Measurements from ENCODE around the gene OR1J2. TPM values are rescaled to one million over a fixed set of nuclear protein-coding genes. Genes with fewer than 3 reads are reported as not detected.
"Not testable (repeated sequence)": the region's sequence is repeated elsewhere in the genome, so short reads cannot be mapped to it uniquely, and the experiment has no call there.

OR1J2 gene
- total RNA-seq, 1 experiment from 2014 or later = not detected

GRCh38 chr9:122526602-122527001, 16.0 kb downstream of the OR1J2 start (continued):
- TF ChIP-seq CTCF (IDR thresholded peaks at IDR 0.05) (no peak), ETV6 (CRISPR knock-in tag; IDR thresholded peaks at IDR 0.05) (no peak), MYBL2 (CRISPR knock-in tag; IDR thresholded peaks at IDR 0.05) (no peak), SMAD4 (CRISPR knock-in tag; IDR thresholded peaks at IDR 0.05) (no peak), E2F5 (CRISPR knock-in tag; IDR thresholded peaks at IDR 0.05) (no peak)

- ChIA-PET CTCF (no interaction called here), POLR2A (no interaction called here)
- no peaks in the 10 kb centered on the region for H3K4me1 Mint-ChIP-seq
- ATAC-seq = no peak
- H3K36me3 Mint-ChIP-seq = peaks cover 39% of the 10 kb centered on the region
- no peak for DNase-seq (ENCODE audit: low spot score)
- no peak for TF ChIP-seq ZNF512 (CRISPR knock-in tag; IDR thresholded peaks at IDR 0.05; ENCODE audit: borderline replicate concordance)
- no peak for TF ChIP-seq ATF2 (CRISPR knock-in tag; IDR thresholded peaks at IDR 0.05; ENCODE audit: borderline replicate concordance, low read depth)
- no peak for TF ChIP-seq AR (CRISPR knock-in tag; IDR thresholded peaks at IDR 0.05)
- TF ChIP-seq E2F1 (CRISPR knock-in tag; IDR thresholded peaks at IDR 0.05) = no peak
- no peak for TF ChIP-seq ZNF671 (CRISPR knock-in tag; IDR thresholded peaks at IDR 0.05)
- no peak within 1 kb of the TSS for H3K4me3 Mint-ChIP-seq
- no peak within 1 kb of the TSS for H3K27ac Mint-ChIP-seq
- peaks cover 44% of the 10 kb centered on the region for H3K27me3 Mint-ChIP-seq (ENCODE audit: low read depth)
- H3K9me3 Mint-ChIP-seq = peaks cover 87% of the 10 kb centered on the region
Measured at GRCh38 chr9:122527193-122527592, 16.6 kb downstream of the OR1J2 start, which contains the start of gene OR1N1. Gene OR1N1 (minus strand): TSS chr9:122527293. CDS start chr9:122527293, 0 bp downstream.

GRCh38 chr9:122531157-122531556, 20.6 kb downstream of the OR1J2 start:
- H3K4me1 Mint-ChIP-seq; POLR2A ChIA-PET; CTCF ChIA-PET; DNase-seq (ENCODE audit: low spot score); H3K27ac Mint-ChIP-seq; H3K4me3 Mint-ChIP-seq; ATAC-seq: not testable (repeated sequence)
- Mint-ChIP-seq H3K27me3 (ENCODE audit: low read depth) (peaks cover 56% of the 10 kb centered on the region), H3K9me3 (peaks cover 96% of the 10 kb centered on the region), H3K36me3 (peaks cover 65% of the 10 kb centered on the region)

- peaks cover 58% of the 10 kb centered on the region for H3K36me3 Mint-ChIP-seq
- TF ChIP-seq ATF1 (CRISPR knock-in tag; IDR thresholded peaks at IDR 0.05) = no peak
- TF ChIP-seq ZNF671 (CRISPR knock-in tag; IDR thresholded peaks at IDR 0.05) = no peak
- no peak for TF ChIP-seq ZNF512 (CRISPR knock-in tag; IDR thresholded peaks at IDR 0.05; ENCODE audit: borderline replicate concordance)
- no peak for TF ChIP-seq CBFB (CRISPR knock-in tag; IDR thresholded peaks at IDR 0.05; ENCODE audit: low read depth)
- no peak for TF ChIP-seq ZBTB21 (CRISPR knock-in tag; IDR thresholded peaks at IDR 0.05; ENCODE audit: borderline replicate concordance)
- TF ChIP-seq OVOL2 (CRISPR knock-in tag; IDR thresholded peaks at IDR 0.05; ENCODE audit: borderline replicate concordance) = no peak
- TF ChIP-seq RELA (CRISPR knock-in tag; IDR thresholded peaks at IDR 0.05; ENCODE audit: borderline replicate concordance) = no peak
- TF ChIP-seq ZMAT4 (CRISPR knock-in tag; IDR thresholded peaks at IDR 0.05) = no peak
- no peak for TF ChIP-seq FOXJ3 (CRISPR knock-in tag; IDR thresholded peaks at IDR 0.05; ENCODE audit: borderline replicate concordance)
Measured at GRCh38 chr9:122536134-122536533, 25.5 kb downstream of the OR1J2 start.

More at GRCh38 chr9:122536134-122536533, 25.5 kb downstream of the OR1J2 start:
- Mint-ChIP-seq H3K27ac (no peak overlapping the region), H3K9me3 (peaks cover 78% of the 10 kb centered on the region), H3K4me3 (no peak overlapping the region), H3K27me3 (ENCODE audit: low read depth) (peaks cover 33% of the 10 kb centered on the region), H3K4me1 (no peaks in the 10 kb centered on the region)
- ChIA-PET CTCF (no interaction called here), POLR2A (no interaction called here)
- ATAC-seq = no peak
- no peak for DNase-seq (ENCODE audit: low spot score)

All from WTC11 (cell line).